ENCODE data around the gene TM9SF2. TPM values are rescaled to one million over a fixed set of nuclear protein-coding genes. Genes with fewer than 3 reads are reported as not detected.

Gene TM9SF2
- polyA plus RNA-seq, 2 of the 4 experiments (the other 2 are of a cell fraction) = 58.8 to 114 TPM

DNA sequence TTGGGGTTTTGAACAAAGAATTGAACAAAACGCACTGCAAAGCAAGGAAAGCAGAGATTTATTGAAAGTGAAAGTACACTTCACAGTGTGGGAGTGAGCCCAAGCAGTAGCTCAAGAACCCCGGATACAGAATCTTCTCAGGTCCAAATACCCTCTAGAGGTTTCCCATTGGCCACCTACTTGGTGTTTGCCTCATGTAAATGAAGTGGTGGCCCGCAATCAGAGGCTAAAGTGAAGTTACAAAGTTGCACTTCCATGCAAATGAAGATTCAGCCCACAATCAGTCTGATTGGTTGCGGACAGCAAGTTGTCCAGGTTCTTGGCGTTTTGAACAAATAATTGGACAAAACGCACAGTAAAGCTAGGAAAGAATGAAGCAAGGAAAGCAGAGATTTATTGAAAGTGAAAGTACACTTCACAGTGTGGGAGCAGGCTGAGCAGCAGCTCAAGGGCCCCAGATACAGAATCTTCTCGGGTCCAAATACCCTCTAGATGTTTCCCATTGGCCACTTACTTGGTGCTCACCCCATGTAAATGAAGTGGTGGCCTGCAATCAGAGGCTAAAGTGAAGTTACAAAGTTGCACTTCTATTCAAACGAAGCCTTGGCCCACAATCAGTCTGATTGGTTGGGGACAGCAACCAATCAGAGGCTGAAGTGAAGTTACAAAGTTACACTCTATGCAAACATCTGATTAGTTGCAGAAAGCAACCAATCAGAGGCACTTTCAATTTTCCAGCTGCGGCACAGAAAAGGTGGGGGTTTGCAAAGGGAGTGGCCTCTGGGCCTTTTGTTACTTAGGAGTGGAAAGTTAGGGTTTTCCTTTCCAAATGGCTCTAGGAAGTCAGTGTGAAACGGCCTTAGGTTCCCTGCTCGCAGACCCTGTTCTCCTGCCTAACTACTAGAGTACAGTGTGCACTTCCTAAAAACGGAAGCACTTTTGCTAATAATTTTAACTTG lies 4.8 kb upstream of the TM9SF2 start:
- Histone ChIP-seq H3K27ac (peak overlapping the region; percentile 30 to 97; a peak in 5 of 6 replicates), H3K4me1 (peaks cover 7% of the 10 kb centered on the region), H3K4me2 (peak overlapping the region; percentile 61), H3K9me3 (no peaks in the 10 kb centered on the region), H3K4me3 (peak overlapping the region; percentile 28)
- peak in 1 of 2 experiments; percentile 29; a peak in 3 of 6 replicates for ATAC-seq
- no peak for FAIRE-seq
- 56% methylated on average over 12 of the region's 12 CpGs for WGBS (ENCODE audit: missing lambda C conversion rate)
- ChIA-PET CTCF (interaction anchor here (1.1 kb wide), 2 partner anchors 59 to 60 kb away, joined by 3 to 5 read pairs; no protein-coding TSS in a partner anchor), POLR2A (no interaction called here)
- no peak for TF ChIP-seq SMC3 (IDR thresholded peaks at IDR 0.05)
- no peak for TF ChIP-seq ZNF302 (CRISPR knock-in tag; IDR thresholded peaks at IDR 0.05)
- TF ChIP-seq FOXS1 (CRISPR knock-in tag; IDR thresholded peaks at IDR 0.05) = no peak
- TF ChIP-seq SREBF2 (IDR thresholded peaks at IDR 0.05) = no peak
- no peak for TF ChIP-seq ZFP36 (IDR thresholded peaks at IDR 0.05; ENCODE audit: borderline replicate concordance, partially characterized antibody)
- no peak for TF ChIP-seq FOSL2 (IDR thresholded peaks at IDR 0.05)
- no peak for TF ChIP-seq FOSL2 (CRISPR knock-in tag; IDR thresholded peaks at IDR 0.05)
- no peak for TF ChIP-seq HEYL (CRISPR knock-in tag; IDR thresholded peaks at IDR 0.05)
- TF ChIP-seq, protein P1, sequence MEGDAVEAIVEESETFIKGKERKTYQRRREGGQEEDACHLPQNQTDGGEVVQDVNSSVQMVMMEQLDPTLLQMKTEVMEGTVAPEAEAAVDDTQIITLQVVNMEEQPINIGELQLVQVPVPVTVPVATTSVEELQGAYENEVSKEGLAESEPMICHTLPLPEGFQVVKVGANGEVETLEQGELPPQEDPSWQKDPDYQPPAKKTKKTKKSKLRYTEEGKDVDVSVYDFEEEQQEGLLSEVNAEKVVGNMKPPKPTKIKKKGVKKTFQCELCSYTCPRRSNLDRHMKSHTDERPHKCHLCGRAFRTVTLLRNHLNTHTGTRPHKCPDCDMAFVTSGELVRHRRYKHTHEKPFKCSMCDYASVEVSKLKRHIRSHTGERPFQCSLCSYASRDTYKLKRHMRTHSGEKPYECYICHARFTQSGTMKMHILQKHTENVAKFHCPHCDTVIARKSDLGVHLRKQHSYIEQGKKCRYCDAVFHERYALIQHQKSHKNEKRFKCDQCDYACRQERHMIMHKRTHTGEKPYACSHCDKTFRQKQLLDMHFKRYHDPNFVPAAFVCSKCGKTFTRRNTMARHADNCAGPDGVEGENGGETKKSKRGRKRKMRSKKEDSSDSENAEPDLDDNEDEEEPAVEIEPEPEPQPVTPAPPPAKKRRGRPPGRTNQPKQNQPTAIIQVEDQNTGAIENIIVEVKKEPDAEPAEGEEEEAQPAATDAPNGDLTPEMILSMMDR (IDR thresholded peaks at IDR 0.05) = no peak
- no peak for TF ChIP-seq MYC (IDR thresholded peaks at IDR 0.05; ENCODE audit: borderline replicate concordance, low read length)
- TF ChIP-seq GATA3 (IDR thresholded peaks at IDR 0.05; ENCODE audit: borderline replicate concordance) = no peak
- no peak for TF ChIP-seq CHD2 (IDR thresholded peaks at IDR 0.05; ENCODE audit: low read length, partially characterized antibody)
- TF ChIP-seq PHF8 (IDR thresholded peaks at IDR 0.05; ENCODE audit: borderline replicate concordance, low read depth) = no peak
- no peak for TF ChIP-seq TFCP2L1 (CRISPR knock-in tag; IDR thresholded peaks at IDR 0.05)
- TF ChIP-seq FOSB (CRISPR knock-in tag; IDR thresholded peaks at IDR 0.05) = no peak
- no peak for TF ChIP-seq NFE2L2 (conservative IDR thresholded peaks at IDR 0.05; ENCODE audit: low read length)
- TF ChIP-seq ZSCAN20 (CRISPR knock-in tag; IDR thresholded peaks at IDR 0.05) = no peak
- no peak for TF ChIP-seq ZC3H11A (IDR thresholded peaks at IDR 0.05)
- TF ChIP-seq CBX8 (IDR thresholded peaks at IDR 0.05) = no peak
- no peak for TF ChIP-seq KDM5A (IDR thresholded peaks at IDR 0.05)
- TF ChIP-seq BHLHE40 (IDR thresholded peaks at IDR 0.05; ENCODE audit: low read depth, low read length) = no peak
- DNase-seq (ENCODE audit: low read depth in 1 of 2, low spot score in 1 of 2) = peak in 1 of 2 experiments; percentile 84

DNA sequence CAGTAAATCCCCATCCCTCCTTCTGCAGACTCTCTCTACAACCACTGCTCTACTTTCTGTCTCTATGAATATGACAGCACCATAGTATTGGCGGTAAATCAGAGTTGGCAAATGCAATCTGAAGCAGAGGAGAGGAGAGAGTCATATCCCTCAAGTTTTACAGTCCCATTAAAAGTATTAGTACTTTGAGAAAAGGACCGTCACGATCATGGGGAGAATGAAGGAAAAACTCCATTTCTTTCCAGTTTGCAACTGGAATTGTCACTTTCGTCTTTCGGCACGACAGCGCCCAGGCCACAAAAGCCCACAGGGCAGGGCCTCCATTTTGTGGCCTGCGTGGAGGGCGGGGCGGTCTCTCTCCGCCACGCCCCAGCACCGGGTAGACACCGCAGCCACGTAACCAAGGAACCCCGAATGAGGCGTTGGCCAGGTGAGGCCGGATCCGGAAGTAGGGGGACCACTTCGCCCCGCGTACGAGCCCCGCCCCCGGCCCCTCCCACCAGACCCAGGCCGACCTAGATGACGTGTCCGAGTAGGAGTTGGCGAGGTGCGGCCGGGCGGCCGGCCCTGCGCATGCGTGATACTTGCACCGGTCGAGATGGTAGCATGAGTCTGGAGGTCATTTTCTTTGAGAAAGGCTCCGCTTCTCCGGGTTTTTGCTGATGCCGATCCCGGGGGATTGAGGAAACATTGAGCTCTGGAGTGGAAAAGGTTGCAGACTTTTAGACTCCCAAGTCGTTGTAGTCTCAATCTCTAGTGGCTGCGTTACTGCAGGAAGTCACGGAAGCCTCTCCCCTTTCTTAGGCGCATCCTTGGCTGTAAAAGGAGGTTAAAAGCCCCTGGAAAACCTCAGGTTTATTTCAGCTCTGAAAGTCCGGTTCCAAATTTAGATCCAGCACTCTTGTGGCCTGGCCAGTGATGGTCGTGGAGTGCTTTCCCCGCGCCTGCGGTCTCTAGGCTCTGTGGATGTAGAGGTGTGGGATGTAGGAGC lies 2.8 kb upstream of the TM9SF2 start:
- H3K4me3 ChIP-seq = peak overlapping the region; percentile 62
- CTCF ChIA-PET = interaction anchor here (1.0 kb wide), 1 partner anchor 55 kb away, joined by 3 read pairs; no protein-coding TSS in a partner anchor
- DNase-seq (ENCODE audit: low read depth in 1 of 2, low spot score in 1 of 2) (peak; percentile 91 to 98), ATAC-seq (peak; percentile 87 to 88), FAIRE-seq (no peak)
- H3K27ac ChIP-seq = peak overlapping the region; percentile 97
- POLR2A ChIA-PET = no interaction called here
- H3K9me3 ChIP-seq = no peaks in the 10 kb centered on the region
- peak overlapping the region; percentile 99 for H3K4me2 ChIP-seq
- H3K4me1 ChIP-seq = peaks cover 15% of the 10 kb centered on the region
- 9% methylated on average over 15 of the region's 50 CpGs for WGBS (ENCODE audit: missing lambda C conversion rate)
- TF ChIP-seq NPAS2 (CRISPR knock-in tag; IDR thresholded peaks at IDR 0.05; ENCODE audit: borderline replicate concordance) (no peak), POLR2A (IDR thresholded peaks at IDR 0.05; ENCODE audit: low read length) (peak; percentile 14; the same call in 1 of the 2 replicates), TFCP2L1 (CRISPR knock-in tag; IDR thresholded peaks at IDR 0.05) (no peak), POLR2AphosphoS2 (conservative IDR thresholded peaks at IDR 0.05; ENCODE audit: low read length) (no peak), JUN (IDR thresholded peaks at IDR 0.05) (peak in 1 of 2 experiments; percentile 80; a peak in 3 of 5 replicates), RFX5 (IDR thresholded peaks at IDR 0.05) (0 out of 2 replicates have a peak, but pooled peaks have one; percentile 31), EHF (CRISPR knock-in tag; IDR thresholded peaks at IDR 0.05) (no peak), HOXA7 (CRISPR knock-in tag; IDR thresholded peaks at IDR 0.05) (no peak), CHD4 (IDR thresholded peaks at IDR 0.05; ENCODE audit: borderline replicate concordance) (no peak), MAZ (IDR thresholded peaks at IDR 0.05; ENCODE audit: borderline replicate concordance, low read depth, low read length) (no peak), SMC3 (IDR thresholded peaks at IDR 0.05) (no peak), PHF8 (IDR thresholded peaks at IDR 0.05; ENCODE audit: borderline replicate concordance, low read depth) (peak; percentile 21; the same call in 1 of the 2 replicates), ESRRA (IDR thresholded peaks at IDR 0.05; ENCODE audit: borderline replicate concordance, low read length) (no peak), RNF2 (IDR thresholded peaks at IDR 0.05; ENCODE audit: borderline replicate concordance, low read depth) (no peak), ZSCAN20 (CRISPR knock-in tag; IDR thresholded peaks at IDR 0.05) (no peak)
- TF ChIP-seq, protein P2, sequence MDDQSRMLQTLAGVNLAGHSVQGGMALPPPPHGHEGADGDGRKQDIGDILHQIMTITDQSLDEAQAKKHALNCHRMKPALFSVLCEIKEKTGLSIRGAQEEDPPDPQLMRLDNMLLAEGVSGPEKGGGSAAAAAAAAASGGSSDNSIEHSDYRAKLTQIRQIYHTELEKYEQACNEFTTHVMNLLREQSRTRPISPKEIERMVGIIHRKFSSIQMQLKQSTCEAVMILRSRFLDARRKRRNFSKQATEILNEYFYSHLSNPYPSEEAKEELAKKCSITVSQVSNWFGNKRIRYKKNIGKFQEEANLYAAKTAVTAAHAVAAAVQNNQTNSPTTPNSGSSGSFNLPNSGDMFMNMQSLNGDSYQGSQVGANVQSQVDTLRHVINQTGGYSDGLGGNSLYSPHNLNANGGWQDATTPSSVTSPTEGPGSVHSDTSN (IDR thresholded peaks at IDR 0.05) = no peak
- TF ChIP-seq, protein P3, sequence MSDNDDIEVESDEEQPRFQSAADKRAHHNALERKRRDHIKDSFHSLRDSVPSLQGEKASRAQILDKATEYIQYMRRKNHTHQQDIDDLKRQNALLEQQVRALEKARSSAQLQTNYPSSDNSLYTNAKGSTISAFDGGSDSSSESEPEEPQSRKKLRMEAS (IDR thresholded peaks at IDR 0.05) = peak; percentile 27
